Right lobe of liver (tissue), 4 donors: ENCODE data around the gene NOP9.

Source experiments
- CTCF ChIP-seq, 4 donors: fragments of 200-600 bp in 3 of 4; fragments of 450-650 bp in 1 of 4; IDR thresholded peaks; one replicate each; pipeline versions ENCODE4 v1.5.1 to v1.8.0; 2016 to 2022; ENCODE audit warnings: antibody characterized with exemption in 4 of 4, mild to moderate bottlenecking in 2 of 4
- POLR2A ChIP-seq: fragments of 450-650 bp; IDR thresholded peaks from one replicate; pipeline ENCODE4 v1.6.1; 2017; ENCODE audit warnings: antibody characterized with exemption, mild to moderate bottlenecking
- donor health status: DM: no; HTN: no; CAD: no.
- donor health status: DM: no; HTN: no; CAD: no.
- donor health status: DM: no; HTN: yes; CAD: no.

DNA sequence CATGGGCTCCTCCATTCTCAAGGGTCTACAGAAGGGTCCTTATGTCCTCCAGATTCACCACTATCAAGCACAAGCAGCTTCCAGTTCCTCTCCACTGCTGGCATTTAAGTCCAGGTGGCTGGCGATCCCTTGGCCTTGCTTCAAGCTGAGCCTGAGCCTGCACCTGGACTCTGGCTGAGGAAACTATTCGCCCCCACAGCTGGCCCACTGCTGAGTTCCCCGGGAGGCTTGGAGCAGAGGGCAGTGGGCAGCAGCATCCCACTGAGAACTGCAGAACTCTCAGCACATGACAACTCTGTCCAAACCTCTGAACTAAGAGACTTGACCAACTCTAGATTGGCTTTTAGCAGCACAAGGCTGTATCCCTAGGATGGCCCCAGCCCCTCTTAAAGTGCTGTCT is 16.9 kb upstream of the NOP9 start:
- TF ChIP-seq POLR2A (no peak), CTCF (IDR thresholded peaks at IDR 0.05) (no peak)
